ENCODE measurements around the gene GMPPA. TPM values are rescaled to one million over a fixed set of nuclear protein-coding genes. Genes with fewer than 3 reads are reported as not detected.

Gene GMPPA
- total and polyA plus RNA-seq, 9 of the 15 experiments (the other 6 are each of a cell fraction or from before 2014, with no cell fraction given) = 7.0 to 101 (median 66.7) TPM

GRCh38 chr2:219474285-219475060 is 24.2 kb upstream of the GMPPA start (continued):
- TF ChIP-seq ZNF347 (CRISPR knock-in tag; IDR thresholded peaks at IDR 0.05; ENCODE audit: low read depth) = no peak
- no peak for TF ChIP-seq ZFP36 (IDR thresholded peaks at IDR 0.05; ENCODE audit: low read depth, low read length, partially characterized antibody)
- TF ChIP-seq KDM5B (IDR thresholded peaks at IDR 0.05; ENCODE audit: insufficient replicate concordance, low read depth, low read length) = no peak
- no peak for TF ChIP-seq TAF9B (IDR thresholded peaks at IDR 0.05; ENCODE audit: partially characterized antibody)
- TF ChIP-seq PRMT5 (CRISPR knock-in tag; IDR thresholded peaks at IDR 0.05) = no peak
- TF ChIP-seq PRPF4 (IDR thresholded peaks at IDR 0.05; ENCODE audit: insufficient read depth, low read depth, low read length, poor library complexity, severe bottlenecking) = no peak
- no peak for TF ChIP-seq ZNF197 (CRISPR knock-in tag; IDR thresholded peaks at IDR 0.05; ENCODE audit: low read depth)
- no peak for TF ChIP-seq CREB5 (CRISPR knock-in tag; IDR thresholded peaks at IDR 0.05)
- peak; percentile 61 to 80; a peak in 3 of 4 replicates for TF ChIP-seq KDM1A (IDR thresholded peaks at IDR 0.05)
- TF ChIP-seq NCOA2 (IDR thresholded peaks at IDR 0.05; ENCODE audit: partially characterized antibody in 2 of 2) = no peak
- no peak for TF ChIP-seq CREB3L1 (IDR thresholded peaks at IDR 0.05; ENCODE audit: borderline replicate concordance, low read depth)
- TF ChIP-seq NR4A1 (CRISPR knock-in tag; IDR thresholded peaks at IDR 0.05) = no peak
- TF ChIP-seq NR4A1 (tag; IDR thresholded peaks at IDR 0.05) = no peak
- TF ChIP-seq ZKSCAN3 (CRISPR knock-in tag; IDR thresholded peaks at IDR 0.05) = no peak
- TF ChIP-seq KDM2B (CRISPR knock-in tag; IDR thresholded peaks at IDR 0.05) = no peak
- peak; percentile 90 for TF ChIP-seq BCOR (IDR thresholded peaks at IDR 0.05)
- TF ChIP-seq ELF4 (CRISPR knock-in tag; IDR thresholded peaks at IDR 0.05) = no peak
- no peak for TF ChIP-seq ZNF384 (IDR thresholded peaks at IDR 0.05; ENCODE audit: low read depth, low read length)
- TF ChIP-seq ATF1 (CRISPR knock-in tag; IDR thresholded peaks at IDR 0.05) = no peak
- TF ChIP-seq ATF1 (tag; IDR thresholded peaks at IDR 0.05) = no peak
- TF ChIP-seq TFE3 (CRISPR knock-in tag; IDR thresholded peaks at IDR 0.05) = no peak

Measured in K562 (cell line).